ENCODE results near the gene RAB8B. TPM values are rescaled to one million over a fixed set of nuclear protein-coding genes. Genes with fewer than 3 reads are reported as not detected.

RAB8B gene
- polyA plus RNA-seq, 1 donor from 2014 or later, result 87.1 TPM

DNA sequence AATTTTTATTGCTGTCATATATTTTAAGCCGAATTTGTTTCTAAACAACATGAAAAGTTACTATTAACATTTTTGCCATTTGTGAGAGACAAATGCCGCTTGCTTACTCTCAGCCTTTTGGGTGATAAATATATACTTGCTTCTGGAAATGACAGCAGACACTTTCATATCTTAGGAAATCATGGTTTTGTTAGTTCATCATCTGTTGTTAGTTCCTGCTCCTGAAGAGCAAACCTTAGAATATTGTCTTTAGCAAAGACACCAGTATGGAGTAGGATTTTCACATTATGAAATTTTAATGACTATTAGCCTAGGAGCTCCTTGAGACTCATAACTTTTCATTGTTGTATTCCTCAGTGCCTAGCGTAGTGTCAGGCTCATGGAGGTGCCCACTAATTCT is 36.0 kb downstream of the RAB8B start:
- no peaks in the 10 kb centered on the region for H3K27me3 ChIP-seq (ENCODE audit: insufficient read depth, low read depth, low read length)
- H3K9me3 ChIP-seq (ENCODE audit: low read length), result no peaks in the 10 kb centered on the region
- TF ChIP-seq CTCF (IDR thresholded peaks at IDR 0.05; ENCODE audit: poor library complexity, severe bottlenecking) (no peak), EZH2 (IDR thresholded peaks at IDR 0.05; ENCODE audit: borderline replicate concordance, insufficient read depth, low read length, poor library complexity, severe bottlenecking) (no peak), POLR2AphosphoS5 (IDR thresholded peaks at IDR 0.05) (no peak), SMC3 (conservative IDR thresholded peaks at IDR 0.05; ENCODE audit: poor library complexity) (no peak), EP300 (conservative IDR thresholded peaks at IDR 0.05; ENCODE audit: poor library complexity, severe bottlenecking) (no peak), TAF1 (IDR thresholded peaks at IDR 0.05; ENCODE audit: low read depth) (no peak), RAD21 (conservative IDR thresholded peaks at IDR 0.05) (no peak), REST (IDR thresholded peaks at IDR 0.05; ENCODE audit: borderline replicate concordance) (no peak), MXI1 (conservative IDR thresholded peaks at IDR 0.05; ENCODE audit: poor library complexity, severe bottlenecking) (no peak)
- no peak overlapping the region for H2AFZ ChIP-seq (ENCODE audit: low read depth, low read length)
- H3K36me3 ChIP-seq (ENCODE audit: insufficient read depth, low read length), result no peaks in the 10 kb centered on the region
- peaks cover 50% of the 10 kb centered on the region for H3K79me2 ChIP-seq (replicated peaks; ENCODE audit: insufficient read depth, low read length)
- no peak overlapping the region for H3K4me3 ChIP-seq (ENCODE audit: low read length)
- H3K9ac ChIP-seq (ENCODE audit: low read length), result no peak overlapping the region
- no peaks in the 10 kb centered on the region for H4K20me1 ChIP-seq (ENCODE audit: insufficient read depth)
- no peaks in the 10 kb centered on the region for H3K9me2 ChIP-seq (ENCODE audit: insufficient read depth, low read length)
- H3K4me2 ChIP-seq (ENCODE audit: low read length), result no peak overlapping the region
- no peak overlapping the region for H3K27ac ChIP-seq (ENCODE audit: low read length)
- no peaks in the 10 kb centered on the region for H3F3A ChIP-seq (ENCODE audit: insufficient read depth, low read length, poor library complexity, severe bottlenecking)

- Histone ChIP-seq H3K36me3 (ENCODE audit: insufficient read depth, low read length) (no peaks in the 10 kb centered on the region), H2AFZ (ENCODE audit: low read depth, low read length) (no peak overlapping the region), H3K9ac (ENCODE audit: low read length) (no peak overlapping the region), H3K4me2 (ENCODE audit: low read length) (no peak overlapping the region), H3K79me2 (replicated peaks; ENCODE audit: insufficient read depth, low read length) (peaks cover 50% of the 10 kb centered on the region), H3K27ac (ENCODE audit: low read length) (no peak overlapping the region), H3K4me3 (ENCODE audit: low read length) (no peak overlapping the region), H3F3A (ENCODE audit: insufficient read depth, low read length, poor library complexity, severe bottlenecking) (no peaks in the 10 kb centered on the region), H3K9me2 (ENCODE audit: insufficient read depth, low read length) (no peaks in the 10 kb centered on the region), H3K27me3 (ENCODE audit: insufficient read depth, low read depth, low read length) (no peaks in the 10 kb centered on the region), H4K20me1 (ENCODE audit: insufficient read depth) (no peaks in the 10 kb centered on the region), H3K9me3 (ENCODE audit: low read length) (no peaks in the 10 kb centered on the region)
- TF ChIP-seq EZH2 (IDR thresholded peaks at IDR 0.05; ENCODE audit: borderline replicate concordance, insufficient read depth, low read length, poor library complexity, severe bottlenecking), result no peak
- TF ChIP-seq MXI1 (conservative IDR thresholded peaks at IDR 0.05; ENCODE audit: poor library complexity, severe bottlenecking), result no peak
- no peak for TF ChIP-seq POLR2AphosphoS5 (IDR thresholded peaks at IDR 0.05)
- no peak for TF ChIP-seq REST (IDR thresholded peaks at IDR 0.05; ENCODE audit: borderline replicate concordance)
- no peak for TF ChIP-seq TAF1 (IDR thresholded peaks at IDR 0.05; ENCODE audit: low read depth)
- TF ChIP-seq CTCF (IDR thresholded peaks at IDR 0.05; ENCODE audit: poor library complexity, severe bottlenecking), result no peak
- no peak for TF ChIP-seq EP300 (conservative IDR thresholded peaks at IDR 0.05; ENCODE audit: poor library complexity, severe bottlenecking)
- no peak for TF ChIP-seq SMC3 (conservative IDR thresholded peaks at IDR 0.05; ENCODE audit: poor library complexity)
- no peak for TF ChIP-seq RAD21 (conservative IDR thresholded peaks at IDR 0.05)
Observed at GRCh38 chr15:63226155-63226883, 36.9 kb downstream of the RAB8B start.

All from neural cell (in vitro differentiated cells).